Neural progenitor cell (in vitro differentiated cells): ENCODE measurements around the gene OR56A3. TPM values are rescaled to one million over a fixed set of nuclear protein-coding genes. Genes with fewer than 3 reads are reported as not detected.

Source experiments
- DNase-seq: peaks from one replicate; pipeline ENCODE4 v3.0.0-alpha.2; 2016; ENCODE audit warnings: low spot score
- H2AFZ ChIP-seq: fragments of 200-600 bp; sonication (generic); replicated peaks from 2 replicates; pipeline ENCODE4 v1.6.1; 2016; ENCODE audit warnings: antibody characterized with exemption
- H3F3A ChIP-seq: fragments of 200-600 bp; sonication (generic); 2 replicates; pipeline ENCODE4 v1.6.1; 2016; ENCODE audit warnings: antibody characterized with exemption, low read depth
- H3K27ac ChIP-seq: fragments of 200-600 bp; sonication (generic); 2 replicates; pipeline ENCODE4 v1.5.1; 2016; ENCODE audit warnings: mild to moderate bottlenecking
- H3K27me3 ChIP-seq: fragments of 200-600 bp; sonication (generic); 2 replicates; pipeline ENCODE4 v1.6.1; 2016; ENCODE audit warnings: mild to moderate bottlenecking, moderate library complexity
- H3K36me3 ChIP-seq: fragments of 200-600 bp; sonication (generic); 2 replicates; pipeline ENCODE4 v1.5.1; 2016
- H3K4me1 ChIP-seq: fragments of 200-600 bp; sonication (generic); 2 replicates; pipeline ENCODE4 v1.6.1; 2016; ENCODE audit warnings: mixed run types
- H3K4me2 ChIP-seq: fragments of 200-600 bp; sonication (generic); 2 replicates; pipeline ENCODE4 v1.6.1; 2016
- H3K4me3 ChIP-seq: fragments of 200-600 bp; sonication (generic); 2 replicates; pipeline ENCODE4 v1.5.1; 2016
- H3K79me2 ChIP-seq: fragments of 200-600 bp; sonication (generic); 2 replicates; pipeline ENCODE4 v1.6.1; 2016; ENCODE audit warnings: low read depth
- H3K9ac ChIP-seq: fragments of 200-600 bp; sonication (generic); 2 replicates; pipeline ENCODE4 v1.6.1; 2016
- H3K9me3 ChIP-seq: fragments of 200-600 bp; sonication (generic); 2 replicates; pipeline ENCODE4 v1.5.1; 2016; ENCODE audit warnings: low read depth
- H4K20me1 ChIP-seq: fragments of 200-600 bp; sonication (generic); 2 replicates; pipeline ENCODE4 v1.6.1; 2016; ENCODE audit warnings: low read depth
- H3K27ac Mint-ChIP-seq: 3 replicates; pipeline ENCODE4 v1.8.0; 2021; ENCODE audit warnings: mixed read lengths
- H3K27me3 Mint-ChIP-seq: 2 replicates; pipeline ENCODE4 v1.8.0; 2022; ENCODE audit warnings: low read depth, mild to moderate bottlenecking, inconsistent platforms, moderate library complexity, mixed read lengths; ENCODE audit not compliant: insufficient read depth
- H3K36me3 Mint-ChIP-seq: 3 replicates; pipeline ENCODE4 v1.8.0; 2021; ENCODE audit warnings: mixed read lengths
- H3K4me1 Mint-ChIP-seq: 3 replicates; pipeline ENCODE4 v1.8.0; 2021; ENCODE audit warnings: mixed read lengths
- H3K4me3 Mint-ChIP-seq: 3 replicates; pipeline ENCODE4 v1.8.0; 2021; ENCODE audit warnings: mild to moderate bottlenecking, moderate library complexity, mixed read lengths
- H3K9me3 Mint-ChIP-seq: 3 replicates; pipeline ENCODE4 v1.8.0; 2020; ENCODE audit warnings: mixed read lengths
- EZH2 ChIP-seq: fragments of 200-600 bp; sonication (generic); IDR thresholded peaks from 2 replicates; pipeline ENCODE4 v1.6.1; 2017; ENCODE audit warnings: antibody characterized with exemption, mild to moderate bottlenecking, moderate library complexity
- EZH2phosphoT487 ChIP-seq: fragments of 200-600 bp; sonication (generic); IDR thresholded peaks from 2 replicates; pipeline ENCODE4 v1.6.1; 2017; ENCODE audit warnings: antibody characterized with exemption
- total RNA-seq: library from RNA; depleted of rRNA; stranded (reverse); fragments of >200 nt; gene quantifications from 2 replicates; pipeline ENCODE4 v1.2.3, GENCODE V29; 2015; ENCODE audit warnings: low replicate concordance
- TF ChIP-seq, protein P1 (sequence below): fragments of 200-600 bp; sonication (generic); IDR thresholded peaks from 2 replicates; pipeline ENCODE4 v1.5.1; 2017; ENCODE audit warnings: antibody characterized with exemption, mild to moderate bottlenecking

The OR56A3 gene
- total RNA-seq, 1 donor from 2014 or later = not detected

DNA sequence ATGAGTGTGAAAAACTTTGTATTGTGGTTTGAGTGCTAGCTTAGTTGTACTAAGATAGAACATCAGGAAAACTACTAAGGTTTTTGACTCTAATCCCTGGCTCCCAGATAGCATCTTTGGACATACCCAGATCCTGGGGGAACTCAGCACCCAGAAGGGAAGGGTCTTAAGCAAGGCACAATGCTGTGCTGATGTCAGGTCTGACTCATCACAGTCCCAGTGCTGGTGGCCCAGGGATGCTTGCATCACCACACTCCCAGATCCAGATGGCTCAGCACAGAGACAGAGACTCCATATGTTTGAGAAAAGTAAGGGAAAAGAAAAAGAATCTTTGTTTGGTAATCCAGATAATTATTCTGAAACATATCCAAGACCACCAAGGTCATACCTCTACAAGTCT is 18.3 kb upstream of the OR56A3 start:
- no peak overlapping the region for H3K4me3 ChIP-seq
- H3K4me1 ChIP-seq = no peaks in the 10 kb centered on the region
- no peaks in the 10 kb centered on the region for H3K27me3 ChIP-seq
- no peak for DNase-seq
- H3K9ac ChIP-seq = no peak overlapping the region
- peaks cover 7% of the 10 kb centered on the region for H3K9me3 Mint-ChIP-seq
- H3F3A ChIP-seq = no peaks in the 10 kb centered on the region
- H3K4me2 ChIP-seq = no peak overlapping the region
- no peaks in the 10 kb centered on the region for H3K4me1 Mint-ChIP-seq
- H3K27ac Mint-ChIP-seq = no peak overlapping the region
- no peaks in the 10 kb centered on the region for H3K36me3 ChIP-seq
- H4K20me1 ChIP-seq = no peaks in the 10 kb centered on the region
- H3K36me3 Mint-ChIP-seq = no peaks in the 10 kb centered on the region
- no peak overlapping the region for H3K4me3 Mint-ChIP-seq
- H3K27me3 Mint-ChIP-seq = peaks cover 3% of the 10 kb centered on the region
- H3K27ac ChIP-seq = no peak overlapping the region
- H3K9me3 ChIP-seq = no peaks in the 10 kb centered on the region
- H3K79me2 ChIP-seq = no peaks in the 10 kb centered on the region
- TF ChIP-seq EZH2phosphoT487 (no peak), EZH2 (no peak)
- TF ChIP-seq, protein P1, sequence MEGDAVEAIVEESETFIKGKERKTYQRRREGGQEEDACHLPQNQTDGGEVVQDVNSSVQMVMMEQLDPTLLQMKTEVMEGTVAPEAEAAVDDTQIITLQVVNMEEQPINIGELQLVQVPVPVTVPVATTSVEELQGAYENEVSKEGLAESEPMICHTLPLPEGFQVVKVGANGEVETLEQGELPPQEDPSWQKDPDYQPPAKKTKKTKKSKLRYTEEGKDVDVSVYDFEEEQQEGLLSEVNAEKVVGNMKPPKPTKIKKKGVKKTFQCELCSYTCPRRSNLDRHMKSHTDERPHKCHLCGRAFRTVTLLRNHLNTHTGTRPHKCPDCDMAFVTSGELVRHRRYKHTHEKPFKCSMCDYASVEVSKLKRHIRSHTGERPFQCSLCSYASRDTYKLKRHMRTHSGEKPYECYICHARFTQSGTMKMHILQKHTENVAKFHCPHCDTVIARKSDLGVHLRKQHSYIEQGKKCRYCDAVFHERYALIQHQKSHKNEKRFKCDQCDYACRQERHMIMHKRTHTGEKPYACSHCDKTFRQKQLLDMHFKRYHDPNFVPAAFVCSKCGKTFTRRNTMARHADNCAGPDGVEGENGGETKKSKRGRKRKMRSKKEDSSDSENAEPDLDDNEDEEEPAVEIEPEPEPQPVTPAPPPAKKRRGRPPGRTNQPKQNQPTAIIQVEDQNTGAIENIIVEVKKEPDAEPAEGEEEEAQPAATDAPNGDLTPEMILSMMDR = no peak
- H2AFZ ChIP-seq = no peak overlapping the region

DNA sequence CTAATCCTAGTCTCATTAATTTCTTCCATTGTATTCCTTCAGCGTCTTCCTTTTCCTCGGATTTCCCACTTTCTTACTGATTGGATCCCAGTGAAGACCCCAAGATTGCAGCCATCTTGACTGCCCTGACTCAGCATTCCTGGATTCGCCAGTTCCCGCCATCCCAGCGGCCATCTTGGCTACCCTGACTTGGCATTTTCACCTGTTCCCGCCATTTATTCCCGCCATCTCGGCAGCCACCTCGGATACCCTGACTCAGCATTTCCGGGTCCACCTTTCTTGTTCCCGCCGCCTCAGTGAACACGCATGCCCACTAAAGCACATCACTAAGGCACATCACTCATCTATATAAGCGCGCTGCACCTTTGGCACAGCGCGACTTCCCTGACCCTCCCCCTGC is 13.8 kb upstream of the OR56A3 start:
- Mint-ChIP-seq H3K27ac (peak overlapping the region; percentile 3), H3K4me1 (no peaks in the 10 kb centered on the region), H3K27me3 (peaks cover 8% of the 10 kb centered on the region), H3K9me3 (peaks cover 22% of the 10 kb centered on the region), H3K4me3 (no peak overlapping the region), H3K36me3 (peaks cover 2% of the 10 kb centered on the region)
- Histone ChIP-seq H3K9me3 (no peaks in the 10 kb centered on the region), H3K27ac (no peak overlapping the region), H3K79me2 (no peaks in the 10 kb centered on the region), H3K4me2 (no peak overlapping the region), H3K9ac (no peak overlapping the region), H2AFZ (no peak overlapping the region), H3K4me3 (no peak overlapping the region), H3F3A (no peaks in the 10 kb centered on the region), H4K20me1 (no peaks in the 10 kb centered on the region), H3K36me3 (no peaks in the 10 kb centered on the region), H3K27me3 (no peaks in the 10 kb centered on the region), H3K4me1 (no peaks in the 10 kb centered on the region)
- TF ChIP-seq EZH2phosphoT487 = no peak
- TF ChIP-seq EZH2 = no peak
- TF ChIP-seq, protein P1 = no peak
- DNase-seq = no peak

DNA sequence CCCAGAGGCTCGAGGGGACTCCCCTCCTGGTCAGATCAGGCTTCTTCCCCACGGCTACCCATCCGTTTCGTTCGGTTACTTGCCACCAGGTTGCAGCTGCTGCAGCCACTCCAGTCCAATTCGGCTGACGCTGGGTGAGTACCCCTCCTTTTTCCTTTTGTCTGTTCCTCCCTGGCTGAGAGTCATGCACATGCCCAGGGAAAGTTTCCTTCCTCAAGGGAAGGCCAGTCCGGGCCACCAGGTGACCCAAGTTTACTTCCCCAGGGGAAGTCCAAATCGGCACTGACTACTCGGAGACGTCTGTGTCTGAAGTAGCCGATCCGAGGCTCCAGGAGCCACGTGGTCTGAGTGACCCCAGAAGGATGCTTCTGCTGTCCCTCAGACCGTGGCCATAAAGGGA is 13.2 kb upstream of the OR56A3 start:
- H3K4me3 ChIP-seq = no peak overlapping the region
- no peak overlapping the region for H3K27ac Mint-ChIP-seq
- no peak for DNase-seq
- H3K27me3 Mint-ChIP-seq = peaks cover 8% of the 10 kb centered on the region
- H3K9me3 ChIP-seq = no peaks in the 10 kb centered on the region
- no peak overlapping the region for H3K4me2 ChIP-seq
- H4K20me1 ChIP-seq = no peaks in the 10 kb centered on the region
- H3K9ac ChIP-seq = no peak overlapping the region
- no peak overlapping the region for H3K4me3 Mint-ChIP-seq
- peaks cover 2% of the 10 kb centered on the region for H3K36me3 Mint-ChIP-seq
- H3K9me3 Mint-ChIP-seq = peaks cover 25% of the 10 kb centered on the region
- no peaks in the 10 kb centered on the region for H3K36me3 ChIP-seq
- no peaks in the 10 kb centered on the region for H3K79me2 ChIP-seq
- no peaks in the 10 kb centered on the region for H3K4me1 Mint-ChIP-seq
- no peaks in the 10 kb centered on the region for H3F3A ChIP-seq
- H3K4me1 ChIP-seq = no peaks in the 10 kb centered on the region
- TF ChIP-seq EZH2phosphoT487 (no peak), EZH2 (no peak)
- TF ChIP-seq, protein P1 = no peak
- H2AFZ ChIP-seq = no peak overlapping the region
- H3K27ac ChIP-seq = no peak overlapping the region
- H3K27me3 ChIP-seq = no peaks in the 10 kb centered on the region
